NK-92 (cell line): ENCODE results near the gene GSC2.

Source experiments
- DNase-seq: peaks from one replicate; lab custom pipeline; 2025; ENCODE audit not compliant: unreplicated experiment; lab: John Stamatoyannopoulos, UW

GSC2 gene

DNA sequence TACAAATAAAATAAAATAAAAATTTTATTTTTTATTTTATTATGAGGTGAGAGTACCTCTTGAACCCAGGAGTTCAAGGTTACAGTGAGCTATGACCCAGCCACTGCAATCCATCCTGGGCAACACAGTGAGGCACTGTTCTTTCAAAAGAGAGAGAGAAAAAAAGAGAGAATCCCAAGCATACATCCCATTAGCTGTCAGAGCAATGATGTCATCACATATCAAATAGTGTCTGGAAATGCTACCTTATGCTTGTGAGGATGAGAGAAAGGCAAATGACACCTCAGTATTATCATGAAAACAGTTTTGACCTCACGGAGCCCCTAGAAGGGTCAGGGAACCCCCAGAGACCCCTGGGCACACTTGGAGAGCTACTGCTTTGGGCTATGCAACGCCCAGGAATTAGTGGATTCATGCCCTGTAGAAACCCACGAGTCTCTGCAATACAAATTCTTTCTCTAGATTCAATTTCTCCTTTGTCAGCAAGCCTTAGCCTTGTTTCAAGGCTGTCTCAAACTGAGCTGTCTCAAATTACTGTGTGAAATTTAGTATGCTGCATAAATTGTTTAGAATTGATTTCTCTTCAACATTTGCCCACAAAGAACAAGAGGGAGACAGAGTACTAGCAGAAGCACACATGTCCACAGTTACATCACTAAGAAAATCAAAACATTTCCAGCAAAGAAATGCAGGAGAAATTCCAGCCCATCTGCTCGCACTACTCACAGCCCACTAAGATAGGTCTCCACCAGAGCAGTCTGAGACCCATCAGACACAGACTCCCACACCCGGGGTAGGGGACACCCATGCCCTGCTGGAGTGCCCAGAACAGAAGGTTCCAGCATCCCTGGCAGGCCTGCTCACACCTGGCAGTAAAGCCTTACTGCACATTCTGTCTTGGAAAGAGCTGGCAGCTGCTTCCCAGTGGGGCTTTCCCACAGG lies 45.9 kb downstream of the GSC2 start:
- no peak for DNase-seq

DNA sequence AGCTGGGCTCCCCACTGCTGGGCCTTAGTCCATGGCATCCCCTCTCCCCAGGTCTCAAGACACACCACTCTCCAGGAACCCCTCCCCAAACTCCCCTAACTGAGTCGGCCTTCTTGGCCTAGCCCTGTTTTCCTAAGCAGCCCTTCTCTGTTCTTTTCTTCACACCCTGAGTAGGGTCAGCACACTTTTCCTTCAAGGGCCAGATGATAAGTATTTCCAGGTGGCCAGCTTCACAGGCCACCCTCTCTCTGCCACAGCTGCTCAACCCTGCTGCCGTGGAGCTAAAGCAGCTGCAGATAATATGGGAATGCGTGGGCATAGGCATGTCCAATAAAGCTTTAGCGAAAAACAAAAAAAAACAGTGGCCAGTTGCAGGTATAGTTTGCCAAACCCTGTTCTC lies 51.9 kb downstream of the GSC2 start:
- no peak for DNase-seq

DNA sequence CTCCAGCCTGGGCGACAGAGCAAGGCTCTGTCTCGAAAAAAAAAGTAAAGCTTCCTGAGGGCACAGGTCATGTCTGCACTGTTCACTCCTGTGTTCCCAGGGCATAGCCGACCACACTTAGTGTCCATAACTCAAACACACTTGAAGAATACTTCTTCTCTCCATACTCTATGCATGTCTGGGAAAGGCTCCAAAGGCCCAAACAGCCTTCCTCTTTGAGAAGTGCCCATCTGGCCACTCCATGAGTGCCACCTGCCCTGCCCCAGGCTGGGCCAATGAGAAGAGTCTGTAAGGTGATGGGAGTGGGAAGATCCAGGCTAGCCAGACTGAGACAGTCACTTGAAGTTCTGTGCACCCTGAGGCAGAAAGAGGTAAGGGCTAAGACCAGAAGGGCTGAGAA lies 52.6 kb downstream of the GSC2 start:
- DNase-seq = no peak
